ENCODE results near the gene RCOR2. TPM values are rescaled to one million over a fixed set of nuclear protein-coding genes. Genes with fewer than 3 reads are reported as not detected.

Gene RCOR2
- total RNA-seq, 4 donors from 2014 or later, result 0.16 to 0.74 (median 0.58) TPM; not detected in 1

DNA sequence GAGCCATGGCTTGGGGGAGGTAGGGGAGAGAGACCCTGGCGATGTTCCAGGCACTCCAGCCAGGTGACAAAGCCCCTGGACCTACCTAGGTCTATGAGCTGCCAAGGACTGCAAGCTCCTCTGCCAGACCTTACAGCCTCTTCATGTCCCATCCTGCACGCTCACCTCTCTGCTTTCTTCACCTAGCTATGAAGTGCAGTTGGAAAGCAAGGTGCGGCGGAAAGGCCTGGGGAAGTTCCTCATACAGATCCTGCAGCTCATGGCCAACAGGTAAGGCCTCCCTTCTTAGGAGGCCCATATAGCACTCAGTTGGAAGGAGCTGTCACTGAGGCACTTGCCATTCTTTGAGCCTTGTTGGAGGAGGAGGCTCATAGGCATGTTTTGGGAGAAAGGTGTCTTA, 35.6 kb upstream of the RCOR2 start:
- TF ChIP-seq, protein P1, sequence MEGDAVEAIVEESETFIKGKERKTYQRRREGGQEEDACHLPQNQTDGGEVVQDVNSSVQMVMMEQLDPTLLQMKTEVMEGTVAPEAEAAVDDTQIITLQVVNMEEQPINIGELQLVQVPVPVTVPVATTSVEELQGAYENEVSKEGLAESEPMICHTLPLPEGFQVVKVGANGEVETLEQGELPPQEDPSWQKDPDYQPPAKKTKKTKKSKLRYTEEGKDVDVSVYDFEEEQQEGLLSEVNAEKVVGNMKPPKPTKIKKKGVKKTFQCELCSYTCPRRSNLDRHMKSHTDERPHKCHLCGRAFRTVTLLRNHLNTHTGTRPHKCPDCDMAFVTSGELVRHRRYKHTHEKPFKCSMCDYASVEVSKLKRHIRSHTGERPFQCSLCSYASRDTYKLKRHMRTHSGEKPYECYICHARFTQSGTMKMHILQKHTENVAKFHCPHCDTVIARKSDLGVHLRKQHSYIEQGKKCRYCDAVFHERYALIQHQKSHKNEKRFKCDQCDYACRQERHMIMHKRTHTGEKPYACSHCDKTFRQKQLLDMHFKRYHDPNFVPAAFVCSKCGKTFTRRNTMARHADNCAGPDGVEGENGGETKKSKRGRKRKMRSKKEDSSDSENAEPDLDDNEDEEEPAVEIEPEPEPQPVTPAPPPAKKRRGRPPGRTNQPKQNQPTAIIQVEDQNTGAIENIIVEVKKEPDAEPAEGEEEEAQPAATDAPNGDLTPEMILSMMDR (IDR thresholded peaks at IDR 0.05), result no peak
- TF ChIP-seq EP300 (IDR thresholded peaks at IDR 0.05) (no peak), POLR2A (IDR thresholded peaks at IDR 0.05) (no peak), POLR2AphosphoS5 (IDR thresholded peaks at IDR 0.05) (no peak)
- no peak for ATAC-seq
- no peaks in the 10 kb centered on the region for H3K27me3 ChIP-seq
- H3K27ac ChIP-seq, result no peak overlapping the region
- 83 to 93% methylated on average over 1 to 2 of the region's 4 CpGs for WGBS, 2 donors (ENCODE audit: low coverage in 1 of 2)
- H3K9me3 ChIP-seq, result no peaks in the 10 kb centered on the region
- peaks cover 0 to 81% of the 10 kb centered on the region in 2 donors for H3K36me3 ChIP-seq
- no peaks in the 10 kb centered on the region for H3K4me1 ChIP-seq
- H3K4me3 ChIP-seq, result no peak overlapping the region

DNA sequence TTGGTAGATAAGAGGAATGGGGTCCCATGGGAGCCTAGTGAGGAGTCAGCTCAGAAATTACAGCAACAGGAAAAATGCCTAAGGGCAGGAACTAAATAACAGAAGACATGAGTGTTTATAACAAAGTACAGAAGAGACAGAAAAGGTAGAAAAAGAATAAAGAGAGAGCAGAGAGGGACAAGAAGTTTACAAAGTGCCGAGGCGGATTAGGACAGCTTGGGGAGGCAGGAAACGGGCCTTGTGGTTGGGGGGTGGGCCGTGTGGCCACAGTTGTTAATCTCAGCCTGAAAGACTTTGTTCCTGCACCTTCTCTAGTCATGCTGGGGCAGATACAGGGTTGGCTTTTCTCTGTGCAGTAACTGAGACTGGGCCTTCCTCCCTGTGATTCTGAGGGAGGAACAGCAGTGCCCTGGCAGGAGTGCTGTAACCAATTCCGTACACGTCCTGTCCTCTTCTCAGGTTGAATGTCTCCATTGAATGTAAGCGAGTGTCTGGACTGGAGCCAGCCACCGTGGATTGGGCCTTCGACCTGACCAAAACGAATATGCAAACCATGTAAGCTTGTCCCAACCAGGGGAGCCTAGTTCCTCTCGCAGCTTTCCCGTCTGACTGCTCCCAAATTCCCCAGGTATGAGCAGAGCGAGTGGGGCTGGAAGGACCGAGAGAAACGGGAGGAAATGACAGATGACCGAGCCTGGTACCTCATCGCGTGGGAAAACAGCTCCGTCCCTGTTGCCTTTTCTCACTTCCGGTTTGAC, 35.0 kb upstream of the RCOR2 start:
- no peak for ATAC-seq
- WGBS, 2 donors (ENCODE audit: low coverage in 1 of 2), result 61 to 76% methylated on average over 3 to 10 of the region's 20 CpGs

DNA sequence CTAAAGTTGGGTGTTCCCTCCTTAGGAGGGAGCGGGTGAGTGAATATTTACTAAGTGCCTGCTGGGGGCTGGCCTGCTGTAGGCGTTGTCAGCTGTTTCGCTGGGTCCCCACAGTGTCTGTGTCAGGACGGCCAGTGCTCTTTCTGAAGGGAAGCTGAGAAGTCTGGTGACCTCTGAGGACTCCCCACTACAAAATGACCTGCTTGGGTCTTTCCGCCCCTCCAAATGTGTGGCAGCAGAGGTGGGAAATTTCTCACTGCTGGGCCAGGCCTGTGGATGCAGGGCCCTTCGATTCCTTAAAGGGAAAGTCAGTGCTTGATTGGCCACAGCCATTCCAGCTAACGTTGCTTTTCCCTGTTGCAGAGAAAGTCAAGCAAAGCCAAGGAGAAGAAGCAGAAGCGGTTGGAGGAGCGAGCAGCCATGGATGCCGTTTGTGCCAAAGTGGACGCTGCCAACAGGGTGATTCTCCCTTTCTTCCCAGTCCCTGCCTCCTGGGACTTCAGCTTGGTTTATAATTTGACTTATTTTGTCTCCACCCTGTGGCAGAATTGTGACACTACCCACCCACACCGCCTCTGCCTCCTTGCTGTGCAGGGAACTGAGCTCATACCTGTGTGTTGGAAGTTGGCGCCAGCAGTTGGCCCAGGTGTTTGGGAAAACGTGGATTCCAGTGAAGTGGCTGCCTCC, 28.7 kb upstream of the RCOR2 start:
- Histone ChIP-seq H3K9me3 (no peaks in the 10 kb centered on the region), H3K4me3 (peak overlapping the region in 1 of 2 donors; percentile 32), H3K4me1 (peaks cover 0 to 23% (median 6%) of the 10 kb centered on the region in 3 donors), H3K27ac (peak overlapping the region; percentile 2 to 77 (median 74)), H3K27me3 (no peaks in the 10 kb centered on the region), H3K36me3 (peaks cover 0 to 43% of the 10 kb centered on the region in 2 donors)
- no peak for TF ChIP-seq POLR2AphosphoS5 (IDR thresholded peaks at IDR 0.05)
- TF ChIP-seq, protein P1 (IDR thresholded peaks at IDR 0.05), result peak in 3 of 4 experiments; percentile 92 to 94 (median 92)
- WGBS, 2 donors (ENCODE audit: low coverage in 1 of 2), result 14 to 17% methylated on average over 4 to 8 of the region's 14 CpGs
- ATAC-seq, result peak; percentile 89

More for the DNA sequence above, 35.0 kb upstream of the RCOR2 start:
- no peak for TF ChIP-seq POLR2A (IDR thresholded peaks at IDR 0.05)
- TF ChIP-seq POLR2AphosphoS5 (IDR thresholded peaks at IDR 0.05), result no peak
- TF ChIP-seq, protein P1 (IDR thresholded peaks at IDR 0.05), result no peak
- TF ChIP-seq EP300 (IDR thresholded peaks at IDR 0.05), result no peak
- H3K9me3 ChIP-seq, result no peaks in the 10 kb centered on the region
- no peak overlapping the region for H3K27ac ChIP-seq
- H3K4me3 ChIP-seq, result no peak overlapping the region
- peaks cover 0 to 83% of the 10 kb centered on the region in 2 donors for H3K36me3 ChIP-seq
- H3K27me3 ChIP-seq, result no peaks in the 10 kb centered on the region
- no peaks in the 10 kb centered on the region for H3K4me1 ChIP-seq

DNA sequence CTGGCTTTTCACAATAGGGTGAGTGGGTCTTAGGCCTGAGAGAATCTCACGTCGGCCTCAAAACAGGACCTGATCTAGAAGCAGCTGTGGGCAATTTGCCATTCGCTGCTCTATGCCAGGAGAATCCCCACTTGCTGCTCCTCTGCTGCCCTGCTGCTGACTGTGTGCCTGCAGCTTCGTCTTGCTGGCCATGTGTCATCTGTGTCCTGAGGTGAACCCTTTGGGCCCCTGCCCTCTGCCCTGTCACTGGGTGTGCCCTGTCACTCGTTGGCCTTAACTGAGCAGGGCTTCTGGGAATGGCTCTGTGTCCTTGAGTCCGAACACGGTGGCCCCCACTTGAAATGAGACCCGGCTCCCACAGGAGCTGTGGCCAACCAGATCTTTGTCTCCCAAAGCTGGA, 28.0 kb upstream of the RCOR2 start:
- peak; percentile 12 for ATAC-seq
- Histone ChIP-seq H3K4me3 (no peak overlapping the region), H3K9me3 (no peaks in the 10 kb centered on the region), H3K36me3 (peaks cover 0 to 36% of the 10 kb centered on the region in 2 donors), H3K4me1 (peaks cover 0 to 29% (median 6%) of the 10 kb centered on the region in 3 donors), H3K27me3 (no peaks in the 10 kb centered on the region), H3K27ac (peak overlapping the region; percentile 2 to 77 (median 74))
- 34 to 38% methylated on average over 4 to 5 of the region's 8 CpGs for WGBS, 2 donors (ENCODE audit: low coverage in 1 of 2)
- TF ChIP-seq, protein P1 (IDR thresholded peaks at IDR 0.05), result no peak
- TF ChIP-seq POLR2AphosphoS5 (IDR thresholded peaks at IDR 0.05), result no peak
- no peak for TF ChIP-seq POLR2A (IDR thresholded peaks at IDR 0.05)
- no peak for TF ChIP-seq EP300 (IDR thresholded peaks at IDR 0.05)

Data from gastroesophageal sphincter (tissue), 4 donors.